CD4-positive, alpha-beta T cell treated with Interleukin-6 at 100 ng/mL for 8 hours (primary cell): Measurements from ENCODE around the gene XIST.
"Not testable (repeated sequence)": the region's sequence is repeated elsewhere in the genome, so short reads cannot be mapped to it uniquely, and the experiment has no call there.

Experiments used
- DNase-seq: peaks from one replicate; pipeline ENCODE4 v3.0.0-alpha.2; 2020; ENCODE audit warnings: mixed read lengths, low spot score

Gene XIST

DNA sequence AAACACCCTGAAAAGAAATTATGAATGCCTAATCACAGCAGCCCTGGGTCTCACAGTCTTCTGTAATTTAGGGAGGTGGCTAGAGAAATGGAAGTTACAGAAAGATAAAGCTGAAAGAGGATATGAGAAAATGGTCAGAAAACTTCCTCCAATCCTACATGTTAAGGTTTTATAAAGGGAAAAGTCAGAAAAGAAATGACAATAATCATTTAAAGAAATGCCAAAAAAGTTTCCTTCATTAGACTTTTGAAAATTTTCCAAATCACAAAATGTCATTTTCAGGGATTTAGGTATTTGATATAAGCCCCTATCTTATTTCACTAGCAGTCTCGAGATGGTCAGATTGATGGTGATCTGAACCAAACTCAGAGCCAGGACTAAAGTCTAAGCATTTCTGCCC is 13.4 kb downstream of the XIST start:
- DNase-seq = no peak

DNA sequence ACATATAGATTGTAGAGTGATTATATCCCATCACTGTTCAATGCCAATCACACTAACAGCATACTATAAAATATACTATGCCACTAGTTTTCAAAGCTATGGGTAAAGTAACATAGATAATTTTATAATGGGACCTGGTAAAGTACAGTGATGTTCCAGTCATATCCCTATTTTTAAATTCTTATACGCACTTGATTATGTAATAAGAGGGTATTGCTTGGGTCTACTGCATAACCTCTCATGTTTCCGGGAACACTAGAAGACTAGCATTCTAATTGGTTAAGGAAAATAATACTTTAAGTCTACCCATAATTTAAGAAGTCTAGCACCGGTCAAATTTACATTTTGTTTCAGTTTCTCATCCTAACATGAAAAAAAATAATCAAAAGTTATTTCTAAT is 14.4 kb downstream of the XIST start:
- DNase-seq = no peak

DNA sequence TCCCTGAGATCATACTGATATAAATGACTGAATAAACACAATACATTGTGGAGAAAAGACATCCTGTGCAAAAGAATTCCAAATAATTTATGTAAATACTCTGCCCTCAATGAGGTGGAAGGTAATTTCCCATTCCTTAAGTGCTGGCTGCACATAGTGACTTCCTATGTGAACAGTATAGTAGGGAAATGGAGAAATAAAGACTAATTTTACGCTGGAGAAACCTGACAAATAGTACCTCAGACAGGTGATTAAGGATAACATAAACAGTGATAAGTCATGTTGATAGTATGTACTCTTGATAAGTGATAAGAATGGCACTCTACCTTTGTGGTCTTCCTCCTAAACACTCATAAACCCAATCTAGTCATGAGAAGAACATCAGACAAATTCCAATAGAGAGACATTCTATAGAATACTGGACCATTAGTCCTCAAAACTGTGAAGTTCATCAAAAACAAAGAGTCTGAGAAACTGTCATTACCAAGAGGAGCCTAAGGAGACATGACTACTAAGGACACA is 15.5 kb downstream of the XIST start:
- no peak for DNase-seq

DNA sequence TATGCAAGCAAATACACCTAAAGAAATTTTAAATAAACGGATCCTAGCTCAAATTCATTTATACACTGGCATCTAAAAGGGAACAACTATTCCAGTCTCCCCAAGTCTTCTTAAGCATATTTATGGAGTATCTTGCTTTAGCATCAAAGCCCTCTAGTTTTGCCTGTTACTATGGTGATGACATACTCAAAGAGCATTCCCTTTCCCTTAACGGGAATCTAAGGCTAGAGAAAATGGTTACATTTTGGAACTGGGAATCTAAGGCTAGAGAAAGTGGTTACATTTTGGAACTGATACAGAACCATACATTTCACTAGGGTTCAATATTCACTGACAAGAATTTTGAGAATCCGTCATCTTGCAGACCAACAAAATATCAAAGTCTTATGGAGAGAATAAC is 18.3 kb downstream of the XIST start:
- no peak for DNase-seq

DNA sequence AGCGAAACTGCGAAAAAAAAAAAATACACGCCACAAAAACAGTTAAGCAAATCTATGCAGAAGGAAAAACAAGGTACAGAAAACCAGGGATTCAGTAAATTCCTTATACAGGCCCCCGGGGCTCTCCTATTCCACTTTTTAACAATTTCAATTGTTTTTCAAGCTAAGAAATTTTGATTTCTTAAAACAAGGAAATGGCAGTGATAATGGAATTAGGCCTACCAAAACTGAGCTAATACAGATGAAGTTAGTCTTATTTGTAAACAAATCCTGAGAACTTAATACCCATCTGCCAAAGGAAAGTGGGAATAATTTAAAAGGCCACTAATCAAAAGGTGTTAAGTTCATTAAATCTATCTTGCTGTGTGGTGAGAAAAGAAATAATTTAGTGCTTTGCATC is 20.2 kb downstream of the XIST start:
- no peak for DNase-seq

DNA sequence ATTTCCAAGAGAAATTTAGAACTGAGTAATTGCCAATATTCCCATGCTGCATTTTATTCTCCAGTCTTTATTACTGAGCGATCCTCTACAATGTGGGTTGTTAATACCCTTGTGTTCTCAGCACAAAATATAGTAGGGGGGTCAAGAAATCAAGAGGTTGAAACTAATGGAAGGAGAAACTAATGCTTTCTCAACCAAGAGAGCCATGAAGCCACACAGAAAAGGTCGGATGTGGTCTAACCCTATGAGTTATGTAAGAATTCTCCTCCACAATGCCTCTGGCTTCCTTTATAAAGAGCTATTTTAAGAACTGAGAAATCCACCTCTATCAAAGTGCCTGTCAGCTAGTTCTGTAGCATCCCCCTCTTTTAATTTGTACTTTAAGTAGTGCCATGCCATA is 21.0 kb downstream of the XIST start:
- no peak for DNase-seq

DNA sequence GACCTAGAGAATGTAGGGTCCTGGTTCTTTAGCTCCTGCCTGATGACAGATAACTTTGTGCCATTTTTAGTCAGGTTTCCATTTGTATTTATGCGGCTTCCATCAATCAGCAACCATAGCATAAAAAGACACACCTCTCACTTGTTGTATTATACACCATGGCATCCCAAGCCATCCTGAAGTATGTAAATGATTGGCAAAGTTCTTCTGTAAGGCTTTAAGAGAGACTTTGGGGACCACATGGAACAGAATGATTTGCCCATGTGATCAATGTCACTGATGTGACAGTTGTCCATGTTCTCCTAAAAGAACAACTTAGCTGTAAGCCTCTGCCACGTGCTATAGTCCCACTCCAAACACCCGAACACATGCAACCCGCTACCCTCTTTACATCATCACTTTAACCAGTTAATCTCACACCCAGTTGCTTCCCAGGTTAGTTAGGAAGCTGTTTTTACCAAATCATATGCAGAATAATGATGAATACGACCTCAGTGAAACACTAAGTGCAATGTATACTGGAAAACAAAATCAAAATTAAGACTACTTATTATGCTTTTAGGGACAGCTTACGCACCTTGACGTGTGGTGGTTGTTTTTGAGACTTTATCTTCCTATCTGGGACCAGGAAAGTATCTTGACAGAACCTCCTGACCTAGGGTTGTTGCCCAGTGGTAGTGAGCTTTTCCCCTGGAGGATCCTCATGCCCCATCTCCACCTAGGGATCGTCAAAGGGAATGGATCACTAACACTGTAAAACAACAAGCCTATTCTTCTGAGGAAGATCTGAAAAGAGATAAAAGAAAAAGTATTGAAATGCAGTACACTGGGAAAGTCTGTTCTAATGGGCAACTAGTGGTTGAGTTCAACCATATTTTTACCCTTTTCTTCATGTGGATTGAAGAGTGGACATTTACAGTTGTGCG is 21.8 kb downstream of the XIST start:
- DNase-seq = no peak

DNA sequence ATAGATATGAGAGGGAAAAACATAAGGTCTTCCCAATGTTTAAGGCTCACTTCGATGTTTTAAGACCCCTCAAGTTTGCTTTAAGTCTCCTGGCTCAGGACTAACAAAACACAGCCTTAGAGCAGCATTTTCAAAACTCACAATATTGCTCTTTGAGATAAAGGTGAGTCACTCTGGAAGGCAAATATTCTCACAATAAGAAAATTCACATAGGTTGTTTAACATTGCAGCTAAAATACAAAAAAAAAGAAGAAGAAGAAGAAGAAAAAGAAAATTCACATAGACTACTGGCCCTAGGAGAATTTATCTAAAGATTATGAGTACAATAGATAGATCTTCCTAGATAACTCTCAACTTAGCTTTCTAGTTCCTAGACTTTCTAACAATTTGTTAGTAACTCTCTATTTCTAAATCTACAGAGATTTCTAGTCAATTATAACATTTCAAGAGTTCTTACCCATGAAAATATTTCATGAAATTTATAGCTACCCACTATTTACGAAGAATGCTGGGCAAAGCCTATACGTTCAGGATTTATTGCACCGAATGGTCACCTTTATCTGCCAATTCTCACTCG is 22.5 kb downstream of the XIST start:
- DNase-seq = no peak

DNA sequence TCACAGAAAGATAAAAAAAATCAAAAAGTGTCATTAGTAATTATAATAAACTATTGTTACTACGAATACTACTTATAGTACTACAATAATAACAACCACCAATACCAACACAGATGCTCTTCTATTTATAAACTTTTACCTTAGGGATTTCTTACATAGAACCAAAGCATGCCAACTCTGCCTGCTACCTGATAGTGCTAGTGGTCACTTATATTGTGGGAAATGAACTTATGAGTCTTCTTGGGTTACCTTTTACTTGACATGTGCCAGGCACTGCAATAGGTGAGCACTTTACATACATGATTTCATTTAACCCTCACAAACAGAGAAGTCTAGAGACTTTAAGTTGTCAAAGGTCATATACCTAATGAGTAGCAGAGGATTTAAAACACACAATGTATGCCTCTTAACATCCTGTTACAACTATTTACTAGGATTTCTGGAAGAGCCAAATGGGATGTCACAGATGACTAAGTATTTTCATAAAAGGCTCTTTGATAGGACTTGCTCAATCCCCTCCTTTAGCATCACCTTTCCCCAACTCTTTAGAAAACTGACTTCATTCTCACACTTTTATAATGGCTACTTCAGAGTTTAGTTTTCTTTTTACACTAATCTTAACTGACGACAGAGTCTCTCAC is 24.3 kb downstream of the XIST start:
- no peak for DNase-seq

DNA sequence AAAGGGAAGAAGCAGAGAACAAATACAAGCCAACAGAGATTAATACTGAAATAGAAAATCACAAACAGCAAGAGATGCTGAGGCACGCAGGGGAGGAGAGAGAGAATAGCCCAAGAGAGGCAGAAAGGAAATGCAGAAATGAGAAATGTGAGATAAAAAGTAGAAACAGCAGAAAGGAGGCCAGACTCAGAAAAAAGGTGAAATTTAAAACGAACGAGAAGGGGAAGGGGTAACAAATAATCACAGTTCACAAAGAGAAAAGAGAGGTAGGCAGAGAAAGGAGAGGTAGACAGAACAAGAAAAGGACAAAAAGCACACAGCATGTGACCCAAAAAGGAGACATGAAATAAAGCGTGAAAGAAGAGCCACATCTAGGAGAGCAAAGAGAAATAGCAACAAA is 25.1 kb downstream of the XIST start:
- DNase-seq = no peak

DNA sequence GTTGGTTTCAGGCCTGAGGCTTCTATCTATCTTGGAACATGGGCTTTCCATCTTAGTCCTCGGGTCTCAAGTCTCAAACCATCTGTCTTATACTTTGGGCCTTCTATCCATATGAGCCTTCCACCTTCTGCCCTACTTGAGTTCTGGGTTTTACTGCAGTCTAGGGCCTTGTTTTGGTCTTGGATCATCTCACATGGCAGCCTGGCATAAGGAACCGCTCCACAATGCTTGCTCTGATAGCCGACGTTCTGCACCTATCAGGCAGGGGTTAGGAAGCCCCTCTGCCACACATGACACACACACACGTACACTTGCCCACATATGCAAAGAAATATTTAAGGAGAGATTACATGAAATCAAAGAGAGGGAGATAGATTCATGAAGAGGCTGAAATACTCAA is 25.5 kb downstream of the XIST start:
- DNase-seq = no peak

DNA sequence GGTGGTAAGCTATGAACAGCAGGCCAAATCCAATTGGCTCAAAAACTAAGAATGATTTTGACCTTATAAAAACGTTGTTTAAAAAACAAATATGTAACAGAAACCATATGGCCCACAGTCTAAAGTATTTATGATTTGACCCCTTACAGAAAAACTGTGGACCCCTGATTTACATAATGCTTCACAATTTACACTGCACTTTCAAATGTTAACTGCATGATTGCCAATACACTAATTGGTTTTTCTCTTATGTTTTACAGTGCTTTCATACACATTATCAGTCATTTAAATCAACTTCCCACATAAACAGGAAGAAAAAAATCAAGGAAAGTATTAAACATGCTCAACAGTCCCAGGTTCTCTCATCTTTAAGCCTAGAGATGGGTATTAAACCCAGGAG is 26.9 kb downstream of the XIST start:
- DNase-seq = no peak

DNA sequence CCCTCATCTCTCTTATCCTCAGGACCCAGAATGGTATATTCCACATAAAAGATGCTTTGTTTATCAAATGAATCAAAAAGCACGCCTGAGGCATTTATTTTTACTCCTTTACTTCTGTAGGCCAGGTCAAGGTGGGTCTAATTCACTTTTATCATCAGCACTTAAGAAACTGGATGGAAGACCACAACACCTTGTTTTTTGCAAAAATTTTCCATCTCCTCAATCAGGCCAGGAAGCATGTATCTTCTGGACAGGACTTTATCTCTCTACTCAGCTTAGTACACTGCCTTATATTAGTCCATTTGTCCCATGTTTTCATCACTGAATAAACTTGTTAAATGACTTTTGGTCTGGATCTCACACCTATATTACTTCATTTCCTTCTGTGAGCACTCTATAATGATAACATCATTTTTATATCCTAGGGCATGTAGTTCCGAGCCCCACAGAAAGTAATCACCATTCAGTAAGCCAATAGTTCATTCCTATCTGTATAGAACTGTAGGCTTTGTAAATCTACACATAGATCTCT is 29.0 kb downstream of the XIST start:
- no peak for DNase-seq

DNA sequence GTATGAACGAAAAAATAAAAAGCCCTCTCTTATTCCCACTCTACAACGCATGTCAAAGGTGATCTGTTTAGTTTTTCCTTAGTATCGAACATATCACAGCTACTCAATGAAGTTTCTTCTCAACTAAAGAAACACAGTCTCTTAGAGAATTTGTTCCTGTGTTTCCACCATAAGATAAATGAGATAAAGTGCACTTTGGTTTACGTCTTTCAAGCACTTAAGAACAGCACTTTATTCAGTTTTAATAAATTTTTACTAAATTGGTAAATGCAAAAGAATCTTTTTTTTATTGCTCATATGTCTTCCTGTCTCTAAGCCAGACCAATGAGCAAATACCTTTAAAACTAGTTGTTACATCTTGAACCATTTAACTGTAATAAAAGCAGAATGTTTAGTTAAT is 29.7 kb downstream of the XIST start:
- DNase-seq = no peak

DNA sequence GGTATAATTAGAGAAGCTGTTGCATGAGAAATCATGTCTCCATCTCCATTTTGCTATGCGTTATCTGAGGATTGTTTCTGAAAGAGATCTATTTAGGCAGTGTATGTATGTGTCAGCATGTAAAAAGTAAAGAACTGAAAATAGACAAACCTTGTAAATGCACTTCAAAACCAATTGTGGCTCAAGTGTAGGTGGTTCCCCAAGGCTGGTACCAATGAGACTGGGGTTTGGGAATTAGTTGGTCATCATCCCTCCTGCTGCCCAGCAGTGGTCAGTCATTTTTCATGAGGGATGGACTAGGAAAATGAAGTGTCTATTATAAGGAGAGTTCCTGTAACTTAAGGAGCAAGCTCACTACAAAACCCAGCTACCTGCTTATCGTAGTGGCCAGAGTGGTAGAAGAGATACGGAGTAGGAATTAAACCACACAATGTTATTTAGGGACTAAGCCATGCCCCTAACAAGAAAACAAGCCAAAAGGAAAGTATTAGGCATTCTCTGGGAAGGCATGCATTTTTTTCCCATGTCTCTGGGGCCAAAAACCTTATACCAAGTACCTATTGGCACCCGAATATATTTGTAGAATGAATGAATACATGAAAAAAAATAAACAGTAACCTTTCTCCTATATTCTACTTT is 30.5 kb downstream of the XIST start:
- DNase-seq = no peak

DNA sequence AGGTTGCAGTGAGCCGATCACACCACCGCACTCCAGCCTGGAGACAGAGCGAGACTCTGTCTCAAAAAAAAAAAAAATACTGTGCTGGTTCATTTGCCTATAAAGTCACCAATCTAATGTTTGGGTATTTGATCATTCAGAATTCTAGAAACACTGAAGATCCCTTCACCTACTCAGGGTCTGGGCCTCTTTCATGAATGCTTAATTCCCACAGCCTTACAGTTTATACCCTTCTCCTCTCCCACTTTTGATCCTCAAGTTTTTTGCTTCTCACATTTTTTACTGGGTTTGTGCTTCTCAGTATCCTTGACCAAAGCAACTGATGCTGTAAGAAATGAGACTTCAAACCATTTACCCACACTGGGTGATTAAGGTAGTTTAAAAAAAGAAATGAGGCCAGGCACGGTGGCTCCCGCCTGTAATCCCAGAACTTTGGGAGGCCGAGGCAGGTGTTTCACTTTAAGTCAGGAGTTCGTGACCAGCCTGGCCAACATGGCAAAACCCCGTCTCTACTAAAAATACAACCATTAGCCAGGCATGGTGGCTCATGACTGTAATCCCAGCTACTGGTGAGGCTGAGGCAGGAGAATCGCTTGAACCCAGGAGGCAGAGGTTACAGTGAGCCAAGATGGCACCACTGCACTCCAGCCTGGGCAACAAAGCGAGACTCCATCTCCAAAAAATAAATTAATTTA is 32.5 kb downstream of the XIST start:
- DNase-seq = not testable (repeated sequence)

DNA sequence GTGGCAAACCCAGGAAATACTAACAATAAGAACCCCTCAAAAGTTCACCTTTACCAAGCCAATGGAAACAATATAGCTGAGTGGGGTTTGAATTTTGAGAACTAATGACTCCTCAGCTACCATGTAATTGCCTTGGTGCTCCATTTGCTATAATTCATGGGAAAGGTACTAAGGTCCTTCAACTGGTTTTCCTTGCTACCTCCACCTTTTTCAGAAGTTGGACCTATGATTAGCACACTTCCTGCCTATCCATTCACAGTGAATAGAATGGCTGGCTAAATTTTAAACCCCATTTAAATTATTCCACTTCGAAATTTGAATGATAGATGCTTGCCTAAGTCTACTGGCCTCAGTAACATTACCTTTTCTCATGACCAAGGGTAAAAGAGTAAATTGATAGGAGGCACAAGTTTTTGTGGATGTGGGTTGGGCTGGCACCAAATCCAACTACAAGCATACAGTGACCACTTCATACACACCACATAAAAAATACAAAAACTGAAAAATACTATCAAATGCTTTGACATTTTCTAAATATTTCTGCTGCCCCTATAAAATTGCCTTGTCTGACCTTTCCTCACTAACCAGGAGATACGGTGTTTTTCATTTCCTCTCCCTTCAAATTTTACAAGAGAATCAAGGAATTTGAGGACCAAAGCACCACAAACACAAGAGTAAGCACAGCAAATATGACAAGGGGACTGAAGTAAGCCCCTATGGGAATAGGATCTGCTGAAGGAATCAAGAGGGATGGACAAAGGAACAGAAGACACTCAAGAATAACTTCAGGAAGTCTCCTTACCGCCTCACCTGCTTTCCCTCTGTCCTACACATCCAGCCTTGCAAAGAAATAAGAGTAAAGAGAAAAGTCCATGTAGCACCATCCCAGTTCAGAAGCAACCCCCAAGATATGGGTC is 34.1 kb downstream of the XIST start:
- DNase-seq = no peak

DNA sequence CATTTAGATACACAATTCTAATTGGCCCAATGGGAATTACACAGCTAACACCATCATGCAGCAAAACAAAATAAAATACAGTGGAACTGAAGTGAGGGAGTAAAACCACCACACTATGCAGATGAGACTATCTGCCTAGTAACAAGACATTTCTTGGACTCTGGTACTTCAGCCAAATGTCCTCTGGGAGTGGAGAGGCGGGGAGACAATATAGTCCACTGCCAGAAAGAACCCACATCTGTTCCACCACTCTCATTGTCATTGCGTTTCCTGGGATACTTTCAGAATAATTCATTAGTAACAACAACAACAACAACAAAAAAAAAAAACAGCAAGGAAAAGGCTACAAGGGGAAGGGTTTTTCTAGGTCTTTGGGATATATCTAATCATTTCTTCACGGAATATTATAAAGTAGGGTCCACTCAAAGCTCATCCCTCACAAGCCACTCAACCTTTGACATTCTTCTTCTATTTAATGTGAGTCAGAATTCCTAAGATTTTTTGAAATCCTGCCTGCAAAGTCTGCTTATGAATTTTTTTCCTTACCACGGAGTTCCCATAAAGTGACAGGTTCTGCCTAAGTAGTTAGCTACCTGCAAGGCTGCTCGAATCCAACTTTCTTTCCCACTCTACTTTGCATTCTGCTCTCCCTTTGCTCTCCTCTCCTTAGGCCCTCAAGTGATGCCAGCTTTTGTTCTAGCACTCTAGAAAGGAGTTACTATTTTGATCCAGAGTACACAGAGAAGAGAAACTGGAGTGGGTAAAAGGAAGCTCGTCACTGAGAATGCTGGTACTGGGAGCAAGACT is 34.9 kb downstream of the XIST start:
- DNase-seq = no peak

DNA sequence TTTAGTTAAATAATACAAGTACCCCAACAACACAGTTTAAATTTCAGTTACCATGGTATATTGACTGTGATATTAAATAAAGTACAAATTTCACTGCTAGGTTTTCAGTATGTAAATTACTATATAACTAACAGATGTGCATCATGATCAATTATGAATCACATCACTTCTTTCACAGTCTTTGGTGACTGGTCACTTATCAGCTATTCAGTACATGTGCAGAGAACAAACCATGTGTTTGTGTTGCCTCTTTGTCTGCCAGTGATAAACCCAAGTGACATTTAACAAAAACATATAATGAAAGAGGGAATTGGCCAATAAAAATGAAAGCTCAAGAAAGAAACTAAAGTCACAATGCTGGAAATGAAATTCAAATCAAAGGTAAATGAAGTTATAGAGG is 40.3 kb downstream of the XIST start:
- no peak for DNase-seq

DNA sequence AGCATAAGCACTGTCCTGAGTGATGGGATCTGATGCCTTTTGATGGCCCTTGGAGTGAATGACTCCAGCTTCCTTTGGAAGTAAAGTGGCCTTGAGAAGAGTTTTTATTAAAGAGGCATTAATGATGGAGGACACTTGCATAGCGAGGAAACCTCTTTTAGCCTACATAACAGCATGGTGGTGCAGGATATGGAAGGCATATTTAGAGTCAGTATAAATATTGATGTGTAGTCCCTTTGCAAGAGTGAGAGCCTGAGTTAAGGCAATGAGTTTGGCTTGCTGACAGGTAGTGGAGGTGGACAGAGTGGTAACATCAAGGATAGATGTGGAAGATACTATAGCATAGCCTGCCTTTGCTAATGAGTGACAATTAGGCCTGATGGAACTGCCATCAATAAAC is 48.4 kb downstream of the XIST start:
- not testable (repeated sequence) for DNase-seq
